SK-N-SH (cell line): Measurements from ENCODE around the gene TBX2. TPM values are rescaled to one million over a fixed set of nuclear protein-coding genes. Genes with fewer than 3 reads are reported as not detected.

Experiments used
- CTCF ChIA-PET: fragments of 300-600, 350-600 bp; formaldehyde crosslinking; extraction: SDS; loops from one replicate; lab custom pipeline; 2021; lab: Yijun Ruan, JAX
- POLR2A ChIA-PET: fragments of 350-600 bp; sonication (Branson Sonifier 250); formaldehyde crosslinking; extraction: SDS; loops from one replicate; lab custom pipeline; 2020; ENCODE audit warnings: antibody characterized with exemption, inconsistent platforms; lab: Yijun Ruan, JAX
- DNase-seq: peaks from one replicate; pipeline ENCODE4 v3.0.0; 2012
- H2AFZ ChIP-seq: fragments of 200-600 bp; sonication (generic); 2 replicates; pipeline ENCODE4 v1.8.1; 2016; ENCODE audit warnings: antibody characterized with exemption, mild to moderate bottlenecking, low read depth
- H3F3A ChIP-seq: fragments of 200-600 bp; sonication (generic); replicated peaks from 2 replicates; pipeline ENCODE3; 2016; ENCODE audit warnings: antibody characterized with exemption, mild to moderate bottlenecking; ENCODE audit not compliant: insufficient read depth
- H3K27ac ChIP-seq, 2 experiments: fragments of 200-500 bp in 1 of 2; fragments of 200-600 bp in 1 of 2; sonication (Bioruptor generic) in 1 of 2; sonication (generic), shearing (Covaris generic) in 1 of 2; 2 replicates each; pipeline versions ENCODE4 v1.5.1 to v1.6.1; 2014 to 2016; ENCODE audit warnings: low read depth in 2 of 2, inconsistent platforms in 1 of 2, low read length in 1 of 2, mild to moderate bottlenecking in 1 of 2, mixed read lengths in 1 of 2
- H3K27me3 ChIP-seq: fragments of 200-600 bp; sonication (generic), shearing (Covaris generic); 2 replicates; pipeline ENCODE4 v1.6.1; 2016; ENCODE audit warnings: mixed run types; ENCODE audit not compliant: insufficient read depth
- H3K36me3 ChIP-seq, 2 experiments: fragments of 200-500 bp in 1 of 2; fragments of 200-600 bp in 1 of 2; sonication (Bioruptor generic) in 1 of 2; sonication (generic) in 1 of 2; replicated peaks in 1 of 2; 2 replicates each; pipeline versions ENCODE3 to v1.5.1; 2014 to 2016; ENCODE audit warnings: low read length in 1 of 2, mild to moderate bottlenecking in 1 of 2; ENCODE audit not compliant: insufficient read depth in 2 of 2, control insufficient read depth in 1 of 2
- H3K4me1 ChIP-seq, 2 experiments: fragments of 200-500 bp in 1 of 2; fragments of 200-600 bp in 1 of 2; sonication (Bioruptor generic) in 1 of 2; sonication (generic), shearing (Covaris generic) in 1 of 2; 2 replicates each; pipeline versions ENCODE4 v1.5.1 to v1.6.1; 2014 to 2016; ENCODE audit warnings: low read depth in 1 of 2, low read length in 1 of 2, mixed run types in 1 of 2; ENCODE audit not compliant: insufficient read depth in 2 of 2, control insufficient read depth in 1 of 2
- H3K4me2 ChIP-seq: fragments of 200-600 bp; sonication (generic), shearing (Covaris generic); 2 replicates; pipeline ENCODE4 v1.6.1; 2017; ENCODE audit warnings: mixed run types
- H3K4me3 ChIP-seq, 2 experiments: fragments of 200-500 bp in 1 of 2; fragments of 200-600 bp in 1 of 2; sonication (Bioruptor generic) in 1 of 2; sonication (generic), shearing (Covaris generic) in 1 of 2; 2 replicates each; pipeline versions ENCODE4 v1.5.1 to v1.8.1; 2014 to 2016; ENCODE audit warnings: low read depth in 2 of 2, inconsistent platforms in 1 of 2, low read length in 1 of 2, mild to moderate bottlenecking in 1 of 2, mixed read lengths in 1 of 2, moderate library complexity in 1 of 2
- H3K79me2 ChIP-seq: fragments of 200-600 bp; sonication (generic); 2 replicates; pipeline ENCODE4 v1.8.1; 2017; ENCODE audit warnings: mild to moderate bottlenecking; ENCODE audit not compliant: insufficient read depth
- H3K9ac ChIP-seq: fragments of 200-600 bp; sonication (generic); 2 replicates; pipeline ENCODE4 v1.6.1; 2017; ENCODE audit warnings: mixed run types
- H3K9me2 ChIP-seq: fragments of 200-600 bp; sonication (generic); 2 replicates; pipeline ENCODE4 v1.6.1; 2017; ENCODE audit warnings: mixed run types
- H3K9me3 ChIP-seq: fragments of 200-600 bp; sonication (generic); 2 replicates; pipeline ENCODE4 v1.6.1; 2017; ENCODE audit warnings: mixed run types, mild to moderate bottlenecking, moderate library complexity
- H4K20me1 ChIP-seq: fragments of 200-600 bp; sonication (generic); 2 replicates; pipeline ENCODE4 v1.6.1; 2017; ENCODE audit warnings: mild to moderate bottlenecking, mixed run types; ENCODE audit not compliant: insufficient read depth
- CHD2 ChIP-seq: fragments of 150-350 bp; IDR thresholded peaks from 2 replicates; pipeline ENCODE4 v1.6.1; 2018; ENCODE audit warnings: low read length; ENCODE audit not compliant: partially characterized antibody
- EP300 ChIP-seq, 2 experiments: IDR thresholded peaks; 2 replicates each; pipeline versions ENCODE4 v1.4.0 to v1.6.1; 2012; ENCODE audit warnings: borderline replicate concordance in 1 of 2, low read depth in 1 of 2, low read length in 1 of 2
- EZH2phosphoT487 ChIP-seq: fragments of 200-600 bp; sonication (generic); IDR thresholded peaks from 2 replicates; pipeline ENCODE4 v1.6.1; 2017; ENCODE audit warnings: low read depth, mixed run types, mild to moderate bottlenecking, antibody characterized with exemption, moderate library complexity, borderline replicate concordance
- FOSL2 ChIP-seq: IDR thresholded peaks from 2 replicates; pipeline ENCODE4 v1.4.0; 2012; ENCODE audit warnings: low read depth, mild to moderate bottlenecking, moderate library complexity, borderline replicate concordance
- FOXJ3 ChIP-seq: sonication (generic); formaldehyde crosslinking; IDR thresholded peaks from 2 replicates; pipeline ENCODE4 v1.5.1; 2020; ENCODE audit warnings: mild to moderate bottlenecking, missing genetic modification reagents
- FOXM1 ChIP-seq: IDR thresholded peaks from 2 replicates; pipeline ENCODE4 v1.4.0; 2012; ENCODE audit warnings: low read depth, mild to moderate bottlenecking
- GABPA ChIP-seq: IDR thresholded peaks from 2 replicates; pipeline ENCODE4 v1.4.0; 2012; ENCODE audit warnings: low read depth, mild to moderate bottlenecking
- MAX ChIP-seq: IDR thresholded peaks from 2 replicates; pipeline ENCODE4 v1.4.0; 2012; ENCODE audit warnings: low read depth
- MEF2A ChIP-seq: IDR thresholded peaks from 2 replicates; pipeline ENCODE4 v1.4.0; 2012; ENCODE audit warnings: low read depth, borderline replicate concordance
- MXI1 ChIP-seq: IDR thresholded peaks from 2 replicates; pipeline ENCODE4 v1.6.1; 2012; ENCODE audit warnings: mild to moderate bottlenecking, low read depth, low read length, improper control_type of control experiment
- NFIC ChIP-seq: IDR thresholded peaks from 2 replicates; pipeline ENCODE4 v1.4.0; 2012; ENCODE audit warnings: borderline replicate concordance
- POLR2AphosphoS5 ChIP-seq: IDR thresholded peaks from 2 replicates; pipeline ENCODE4 v1.6.1; 2012; ENCODE audit warnings: low read depth, low read length
- RCOR1 ChIP-seq: fragments of 150-350 bp; IDR thresholded peaks from 2 replicates; pipeline ENCODE4 v1.6.1; 2017; ENCODE audit warnings: antibody characterized with exemption, low read length
- REST ChIP-seq: IDR thresholded peaks from 2 replicates; pipeline ENCODE4 v1.6.1; 2012; ENCODE audit warnings: mild to moderate bottlenecking, low read depth, low read length, moderate library complexity
- RFX5 ChIP-seq: IDR thresholded peaks from 2 replicates; pipeline ENCODE4 v1.6.1; 2012; ENCODE audit warnings: mild to moderate bottlenecking, improper control_type of control experiment, low read length
- RXRA ChIP-seq: IDR thresholded peaks from 2 replicates; pipeline ENCODE4 v1.4.0; 2012; ENCODE audit warnings: low read depth, mild to moderate bottlenecking, borderline replicate concordance
- SIN3A ChIP-seq: IDR thresholded peaks from 2 replicates; pipeline ENCODE4 v1.6.1; 2012; ENCODE audit warnings: low read depth, mild to moderate bottlenecking, low read length, moderate library complexity, borderline replicate concordance
- SMC3 ChIP-seq: IDR thresholded peaks from 2 replicates; pipeline ENCODE4 v1.6.1; 2012; ENCODE audit warnings: low read depth, low read length, improper control_type of control experiment
- TAF1 ChIP-seq: IDR thresholded peaks from 2 replicates; pipeline ENCODE4 v1.6.1; 2012; ENCODE audit warnings: low read depth, mild to moderate bottlenecking, low read length, moderate library complexity, borderline replicate concordance
- TCF12 ChIP-seq: IDR thresholded peaks from 2 replicates; pipeline ENCODE4 v1.4.0; 2012
- WGBS: methylation state at CpG from one replicate; pipeline ENCODE4 v1.1.6; 2017; ENCODE audit warnings: low lambda C conversion rate; 5-methylcytosine and 5-hydroxymethylcytosine counted together
- polyA plus RNA-seq, 3 experiments: library from polyadenylated mRNA; depleted of rRNA; stranded (reverse); fragments of >200 nt; gene quantifications; 2 replicates each; pipeline ENCODE4 v1.2.3, GENCODE V29; 2012

The TBX2 gene
- polyA plus RNA-seq, 1 of the 3 experiments (the other 2 are of a cell fraction): 57.8 TPM

- Histone ChIP-seq H3K9me3 (no peaks in the 10 kb centered on the region), H3K27me3 (no peaks in the 10 kb centered on the region), H3K36me3 (no peaks in the 10 kb centered on the region), H2AFZ (no peak overlapping the region), H3K9ac (no peak overlapping the region), H4K20me1 (no peaks in the 10 kb centered on the region), H3K4me3 (no peak overlapping the region), H3K4me2 (no peak overlapping the region), H3K4me1 (no peaks in the 10 kb centered on the region), H3F3A (no peaks in the 10 kb centered on the region), H3K27ac (no peak overlapping the region), H3K79me2 (no peaks in the 10 kb centered on the region), H3K9me2 (no peaks in the 10 kb centered on the region)
- 83% methylated on average over 19 of the region's 19 CpGs for WGBS
- CTCF ChIA-PET: interaction anchor here (0.6 to 1.5 kb wide), 8 partner anchors 13 to 104 kb away, joined by 3 to 9 read pairs (median 3); no protein-coding TSS in a partner anchor
- TF ChIP-seq RCOR1 (no peak), FOXM1 (no peak), RFX5 (no peak), MEF2A (no peak), SIN3A (no peak), CHD2 (no peak), FOSL2 (no peak), MAX (no peak), FOXJ3 (CRISPR knock-in tag) (no peak), TCF12 (no peak), MXI1 (no peak), POLR2AphosphoS5 (no peak), GABPA (no peak), NFIC (no peak), REST (no peak), EP300 (IDR thresholded peaks at IDR 0.05; ENCODE audit: borderline replicate concordance in 1 of 2, low read depth in 1 of 2, low read length in 1 of 2) (no peak), EZH2phosphoT487 (no peak), TAF1 (no peak), RXRA (no peak), SMC3 (no peak)
- POLR2A ChIA-PET: no interaction called here
- no peak for DNase-seq
Observed at GRCh38 chr17:61450641-61451537, 51.2 kb downstream of the TBX2 start.
